LNCaP clone FGC (cell line): ENCODE data around the gene CRYBA4.

Source experiments
- DNase-seq: peaks from one replicate; pipeline ENCODE4 v3.0.0-alpha.2; 2011; ENCODE audit warnings: low read depth
- H3K4me3 ChIP-seq: 2 replicates; pipeline ENCODE4 v1.5.1; 2011; ENCODE audit warnings: mild to moderate bottlenecking, low read depth, low read length, control low read depth
- CTCF ChIP-seq: IDR thresholded peaks from 2 replicates; pipeline ENCODE4 v1.5.1; 2012; ENCODE audit warnings: mild to moderate bottlenecking; ENCODE audit not compliant: control insufficient read depth, insufficient read depth; ENCODE audit errors: extremely low read depth

CRYBA4 gene

GRCh38 chr22:26620197-26620596 is 1.6 kb upstream of the CRYBA4 start:
- no peak for TF ChIP-seq CTCF
- no peak overlapping the region for H3K4me3 ChIP-seq
- no peak for DNase-seq

- DNase-seq, result no peak
- no peak overlapping the region for H3K4me3 ChIP-seq
- TF ChIP-seq CTCF, result no peak
These were observed 2.2 kb downstream of the CRYBA4 start for GRCh38 chr22:26623984-26624383.

GRCh38 chr22:26624803-26625202 is 3.0 kb downstream of the CRYBA4 start:
- TF ChIP-seq CTCF, result no peak
- no peak overlapping the region for H3K4me3 ChIP-seq
- no peak for DNase-seq

GRCh38 chr22:26629988-26630761 is 8.4 kb downstream of the CRYBA4 start:
- no peak for TF ChIP-seq CTCF
- H3K4me3 ChIP-seq, result no peak overlapping the region
- no peak for DNase-seq

- no peak overlapping the region for H3K4me3 ChIP-seq
- DNase-seq, result no peak
- TF ChIP-seq CTCF, result no peak
These were observed 9.5 kb downstream of the CRYBA4 start for GRCh38 chr22:26631282-26631681.

GRCh38 chr22:26632422-26633155 is 10.8 kb downstream of the CRYBA4 start:
- DNase-seq, result no peak
- no peak overlapping the region for H3K4me3 ChIP-seq
- no peak for TF ChIP-seq CTCF
